GM21576 (cell line): ENCODE measurements around the gene CKS1B.
A peak's percentile ranks its signal among the peaks of the same experiment; 100 is the strongest.

Experiments used
- ATAC-seq: cut with Tn5 transposase; IDR thresholded peaks from one replicate; pipeline ENCODE4 v1.9.1; 2021; ENCODE audit warnings: mild to moderate bottlenecking, moderate library complexity; ENCODE audit not compliant: unreplicated experiment

Gene CKS1B

GRCh38 chr1:154945962-154946850 is 28.3 kb upstream of the CKS1B start:
- ATAC-seq: no peak

- no peak for ATAC-seq
Measured at GRCh38 chr1:154948079-154948478, 26.4 kb upstream of the CKS1B start.

- no peak for ATAC-seq
Measured at GRCh38 chr1:154951901-154952657, 22.4 kb upstream of the CKS1B start.

GRCh38 chr1:154952664-154953063 is 21.8 kb upstream of the CKS1B start:
- ATAC-seq: no peak

GRCh38 chr1:154953611-154954038 is 20.9 kb upstream of the CKS1B start:
- ATAC-seq: no peak

GRCh38 chr1:154954541-154954940 is 19.9 kb upstream of the CKS1B start:
- ATAC-seq: no peak

- peak; percentile 68 for ATAC-seq
Measured at GRCh38 chr1:154955039-154955717, 19.3 kb upstream of the CKS1B start.

- ATAC-seq: peak; percentile 52
Measured at GRCh38 chr1:154955718-154956543, 18.6 kb upstream of the CKS1B start, which contains the start of gene PBXIP1. Gene PBXIP1, minus strand, starts transcription at chr1:154956099. Its CDS starts 2,378 bp downstream, at chr1:154953721.

- ATAC-seq: no peak
Measured at GRCh38 chr1:154956544-154956941, 17.9 kb upstream of the CKS1B start.

GRCh38 chr1:154957091-154957657 is 17.3 kb upstream of the CKS1B start:
- ATAC-seq: no peak

GRCh38 chr1:154958036-154958435 is 16.4 kb upstream of the CKS1B start:
- no peak for ATAC-seq

- no peak for ATAC-seq
Measured at GRCh38 chr1:154958681-154959425, 15.6 kb upstream of the CKS1B start.

- no peak for ATAC-seq
Measured at GRCh38 chr1:154959426-154959780, 15.1 kb upstream of the CKS1B start.

GRCh38 chr1:154960446-154961136 is 13.9 kb upstream of the CKS1B start:
- no peak for ATAC-seq

GRCh38 chr1:154961207-154962155 is 13.0 kb upstream of the CKS1B start, which contains the start of gene PYGO2:
Gene PYGO2, minus strand, starts transcription at chr1:154961782. Its CDS starts 206 bp downstream, at chr1:154961576.
- ATAC-seq: peak; percentile 71

GRCh38 chr1:154962156-154962749 is 12.2 kb upstream of the CKS1B start:
- ATAC-seq: peak; percentile 3

- ATAC-seq: no peak
Measured at GRCh38 chr1:154962795-154963330, 11.6 kb upstream of the CKS1B start.
